ENCODE results near the gene ZIC2.

Gene ZIC2

GRCh38 chr13:99988529-99989275, 7.1 kb downstream of the ZIC2 start:
- no peak for DNase-seq

- DNase-seq = no peak
Observed at GRCh38 chr13:99989276-99990125, 7.9 kb downstream of the ZIC2 start.

DNA sequence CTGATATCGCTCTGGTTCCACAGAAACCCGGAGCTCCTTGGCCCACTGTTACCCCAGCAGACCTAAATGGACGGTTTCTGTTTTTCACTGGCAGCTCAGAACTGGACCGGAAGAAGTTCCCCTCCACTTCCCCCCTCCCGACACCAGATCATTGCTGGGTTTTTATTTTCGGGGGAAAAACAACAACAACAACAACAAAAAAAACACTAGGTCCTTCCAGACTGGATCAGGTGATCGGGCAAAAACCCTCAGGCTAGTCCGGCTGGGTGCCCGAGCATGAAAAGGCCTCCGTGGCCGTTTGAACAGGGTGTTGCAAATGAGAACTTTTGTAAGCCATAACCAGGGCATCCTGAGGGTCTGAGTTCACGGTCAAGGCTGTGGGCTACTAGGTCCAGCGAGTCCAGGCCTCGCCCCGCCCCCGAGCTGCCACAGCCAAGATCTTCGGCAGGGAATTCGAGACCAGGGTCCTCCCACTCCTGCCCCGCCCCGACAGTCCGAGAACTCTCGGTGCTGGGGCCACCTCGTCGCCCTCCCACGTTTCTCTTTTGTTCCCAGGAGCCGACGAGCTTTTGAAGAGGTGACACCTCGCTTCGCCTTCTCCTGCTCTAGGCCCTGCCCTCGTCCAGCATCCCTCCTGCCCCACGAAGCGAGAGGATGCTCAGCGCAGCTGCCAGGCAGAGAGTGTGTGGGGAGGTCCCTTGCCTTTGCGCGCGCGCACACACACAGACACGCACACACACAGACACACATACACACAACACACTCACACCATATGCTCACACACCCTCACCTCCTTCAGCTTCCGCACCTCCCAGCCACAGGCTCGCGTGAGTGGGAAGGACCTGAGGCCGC, 8.8 kb downstream of the ZIC2 start:
- DNase-seq = no peak

DNA sequence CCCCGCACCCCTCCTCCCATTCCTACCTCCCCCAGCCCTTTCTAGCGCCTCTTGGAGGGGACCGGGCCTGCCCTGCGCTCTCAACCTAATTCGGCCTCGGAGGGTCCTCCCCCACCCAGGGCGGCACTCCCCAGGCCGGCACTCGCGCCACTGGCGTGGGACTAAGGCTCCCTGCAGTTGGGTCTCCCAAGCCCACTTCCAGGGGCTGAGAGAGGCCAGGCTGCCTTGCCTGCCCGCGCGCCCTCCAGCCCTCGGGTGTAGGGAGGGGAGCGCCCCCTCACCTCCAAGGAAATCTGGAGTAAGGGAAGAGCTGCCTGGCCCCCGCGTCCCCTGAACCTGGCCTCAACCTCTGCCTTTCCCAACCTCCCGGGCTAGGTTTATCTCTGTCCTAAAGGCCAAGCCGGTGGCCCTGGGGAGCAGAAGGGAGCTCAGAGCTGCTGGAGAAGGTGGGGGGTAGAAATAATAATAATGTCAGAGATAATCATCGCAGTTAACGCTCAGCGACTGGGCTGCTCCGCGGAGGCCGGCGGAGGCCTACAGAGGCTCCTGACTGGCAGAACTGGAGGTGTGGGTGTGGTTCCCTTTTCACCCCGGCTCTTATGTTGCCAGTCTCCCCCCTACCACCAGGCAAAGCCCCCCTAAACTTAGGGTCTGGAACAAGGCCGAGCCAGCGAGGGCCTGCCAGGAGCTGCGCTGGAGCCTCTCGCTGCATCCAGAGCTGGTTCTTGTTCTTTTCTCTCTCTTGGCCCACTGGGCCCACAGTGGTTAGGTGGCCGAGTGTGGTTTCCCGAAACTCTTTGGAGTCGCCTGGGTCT, 9.6 kb downstream of the ZIC2 start:
- DNase-seq = no peak

- DNase-seq = no peak
Observed at GRCh38 chr13:99991828-99992775, 10.5 kb downstream of the ZIC2 start.

DNA sequence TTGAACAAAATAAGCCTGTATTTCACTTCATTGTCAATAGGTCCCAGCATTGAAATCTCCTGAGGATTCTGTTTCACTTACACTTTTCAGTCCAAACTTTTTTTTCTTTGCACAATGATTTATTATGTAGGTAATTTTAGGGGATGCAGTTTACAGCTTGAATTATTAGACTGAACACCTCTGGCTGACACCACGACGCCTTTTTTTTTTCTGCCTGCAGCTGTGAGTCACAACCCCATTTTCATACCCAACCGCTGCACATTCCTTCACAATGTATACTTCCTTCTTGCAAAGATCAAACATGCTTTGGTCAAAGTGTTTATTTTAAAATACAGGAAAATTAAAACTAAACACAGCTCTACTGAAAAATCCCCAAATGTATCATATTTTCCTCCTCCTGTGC, 11.4 kb downstream of the ZIC2 start:
- no peak for DNase-seq

DNA sequence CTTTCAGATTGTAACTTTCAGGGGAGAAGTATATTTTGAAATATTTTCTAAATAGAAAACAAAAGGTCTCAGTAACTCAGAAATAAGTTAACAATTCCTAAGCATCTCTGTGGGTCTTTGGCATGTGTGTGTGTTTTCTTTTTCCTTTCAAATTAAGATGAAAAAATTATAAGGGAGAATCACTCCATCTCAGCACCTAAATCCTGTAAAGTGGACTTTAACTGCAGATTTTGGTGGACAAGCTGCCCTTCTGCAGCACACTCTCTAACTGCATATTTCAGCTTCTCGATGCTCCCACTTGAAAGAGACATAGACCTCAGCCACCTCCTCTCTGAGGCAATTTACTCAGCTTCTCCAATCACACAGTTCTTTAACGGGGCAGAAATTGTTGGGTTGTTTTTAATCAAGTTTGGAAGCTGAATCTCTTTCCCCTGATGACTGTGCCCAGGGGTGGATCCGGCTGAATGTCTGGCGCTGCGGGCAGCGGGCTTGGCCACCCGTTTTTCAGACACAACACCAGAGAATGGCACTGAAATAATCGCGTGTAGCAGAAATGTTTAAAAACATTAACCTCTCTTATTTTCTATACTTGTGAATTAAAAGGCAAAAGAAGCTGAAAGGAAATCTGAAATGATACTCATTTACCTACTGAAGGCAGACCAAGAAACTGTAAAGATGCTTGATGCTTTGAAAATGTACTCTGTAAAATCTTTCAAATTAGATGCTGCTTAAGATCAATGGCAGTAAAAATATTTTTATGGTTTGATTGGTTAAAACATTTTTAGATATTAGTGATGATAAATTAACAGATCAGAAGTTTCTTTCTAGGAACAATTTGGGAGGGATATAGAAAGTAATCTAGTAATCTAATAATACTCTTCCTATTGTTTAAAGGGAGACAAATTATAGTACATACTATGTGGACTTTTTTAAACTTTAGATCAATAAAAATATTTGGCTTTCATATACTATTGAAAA, 12.4 kb downstream of the ZIC2 start:
- DNase-seq = no peak

DNA sequence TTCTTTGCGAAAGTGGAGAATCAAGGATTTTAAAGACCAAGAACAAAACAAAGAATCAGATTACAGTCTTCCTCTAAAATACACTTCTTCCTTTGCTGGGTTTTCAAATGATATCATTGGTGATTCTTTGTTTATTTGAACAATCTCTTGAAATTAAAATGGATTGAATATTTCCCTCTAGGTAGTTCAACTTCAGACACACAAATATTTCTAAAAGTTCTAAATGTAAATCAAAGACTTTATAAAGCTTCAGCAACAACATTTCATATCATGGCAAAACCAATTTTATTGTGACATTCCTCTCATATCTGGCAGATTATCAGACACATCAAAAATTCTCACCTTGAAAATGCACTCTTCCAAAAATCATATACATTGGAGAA, 13.0 kb downstream of the ZIC2 start:
- no peak for DNase-seq

GRCh38 chr13:99995104-99995588, 13.6 kb downstream of the ZIC2 start:
- no peak for DNase-seq

- peak in 1 of 2 experiments; percentile 46 for DNase-seq
Observed at GRCh38 chr13:99995589-99996380, 14.2 kb downstream of the ZIC2 start.

- no peak for DNase-seq
Observed at GRCh38 chr13:99996381-99996973, 14.9 kb downstream of the ZIC2 start.

- DNase-seq = no peak
Observed at GRCh38 chr13:99997702-99998214, 16.2 kb downstream of the ZIC2 start.

DNA sequence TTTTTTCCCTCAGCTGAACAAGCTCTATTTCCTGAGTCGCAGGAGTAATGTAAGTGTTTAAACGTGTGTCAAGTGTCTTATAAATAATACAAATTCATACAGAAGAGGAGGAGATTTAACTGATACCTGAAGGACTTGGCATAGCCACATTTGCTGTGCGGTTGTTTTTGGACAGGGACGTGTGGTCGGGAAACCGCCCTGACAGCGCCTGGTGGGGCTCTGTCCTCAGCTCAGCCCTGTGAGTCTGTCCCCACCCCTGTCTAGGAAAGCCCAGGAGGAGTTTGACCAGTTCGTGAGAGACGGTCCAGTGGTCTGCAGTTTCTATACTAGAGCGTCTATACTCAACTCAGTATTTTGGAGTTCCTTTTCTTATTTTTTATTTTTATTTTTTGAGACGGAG, 16.7 kb downstream of the ZIC2 start:
- no peak for DNase-seq

DNA sequence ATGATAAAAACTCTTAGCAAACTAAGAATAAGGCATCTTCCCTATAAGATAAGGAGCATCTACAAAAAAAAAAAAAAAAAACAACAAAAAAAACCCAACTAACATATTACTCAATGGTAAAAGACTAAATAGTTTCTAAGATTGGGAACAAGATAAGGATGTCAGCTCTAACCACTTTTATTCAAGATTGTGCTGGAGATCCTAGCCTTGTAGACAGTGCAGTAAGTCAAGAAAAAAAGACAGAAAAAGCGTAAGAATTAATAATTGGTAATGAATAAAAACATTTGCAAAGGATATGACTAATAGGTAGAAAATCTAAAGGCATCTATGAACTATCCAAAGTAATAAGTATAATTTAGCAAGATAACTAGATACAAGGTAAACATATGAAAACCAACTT, 33.0 kb downstream of the ZIC2 start:
- no peak for DNase-seq

DNA sequence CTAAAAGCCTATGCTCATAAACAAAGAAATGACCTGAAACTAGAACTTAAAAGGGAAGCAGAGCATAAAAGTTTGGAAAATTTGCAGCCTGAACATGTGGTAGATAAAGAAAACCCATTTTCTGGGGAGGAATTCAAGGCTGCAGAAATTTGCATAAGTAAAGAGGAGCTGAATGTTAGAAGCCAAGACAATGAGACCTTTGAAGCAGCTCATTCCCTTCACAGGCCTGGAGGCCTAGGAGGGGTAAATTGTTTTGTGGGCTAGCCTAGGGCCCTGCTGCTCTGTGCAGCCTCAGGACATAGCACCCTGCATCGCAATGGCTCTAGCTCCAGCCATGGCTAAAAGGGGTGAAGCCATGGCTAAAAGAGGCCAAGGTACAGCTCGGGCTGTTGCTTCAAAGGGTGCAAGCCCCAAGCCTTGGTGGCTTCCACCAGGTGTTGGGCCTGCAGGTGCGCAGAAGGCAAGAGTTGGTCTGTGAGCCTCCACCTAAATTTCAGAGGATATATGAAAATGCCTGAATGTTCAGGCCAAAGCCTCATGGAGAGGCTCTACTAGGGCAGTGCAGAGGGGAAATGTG, 38.3 kb downstream of the ZIC2 start:
- no peak for DNase-seq

DNA sequence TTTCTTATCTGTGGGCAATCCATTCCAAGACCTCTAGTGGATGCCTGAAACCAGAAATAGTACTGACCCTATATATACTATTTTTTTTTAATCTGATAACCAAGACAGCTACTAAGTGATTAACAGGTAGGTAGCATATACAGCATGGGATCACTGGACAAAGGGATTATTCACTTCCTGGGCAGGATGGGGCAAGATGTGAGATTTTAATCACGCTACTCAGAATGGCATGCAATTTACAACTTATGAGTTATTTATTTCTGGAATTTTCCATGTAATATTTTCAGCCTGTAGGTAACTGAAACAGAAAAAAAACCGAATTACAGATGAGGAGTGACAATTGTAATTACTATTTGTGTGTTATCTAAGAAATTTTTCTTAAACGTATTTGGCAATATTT, 41.2 kb downstream of the ZIC2 start:
- DNase-seq = no peak

DNA sequence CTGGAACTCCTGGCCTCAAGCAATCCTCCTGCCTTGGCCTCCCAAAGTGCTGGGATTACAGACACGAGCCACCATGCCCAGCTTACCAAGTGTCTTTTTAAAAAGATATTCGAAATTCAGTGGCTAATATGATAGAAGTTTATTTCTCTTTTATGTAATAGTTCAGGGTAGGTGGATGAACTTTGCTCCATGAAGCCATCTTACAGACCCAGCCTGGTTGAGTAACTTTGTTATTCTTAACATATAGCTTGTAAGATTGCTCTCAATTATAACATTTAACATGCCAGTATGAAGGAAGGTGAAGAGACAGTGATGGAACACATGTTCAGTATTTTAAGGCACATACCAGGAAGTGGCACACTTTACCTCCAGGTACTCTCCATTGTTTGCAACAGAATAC, 42.4 kb downstream of the ZIC2 start:
- DNase-seq = no peak

DNA sequence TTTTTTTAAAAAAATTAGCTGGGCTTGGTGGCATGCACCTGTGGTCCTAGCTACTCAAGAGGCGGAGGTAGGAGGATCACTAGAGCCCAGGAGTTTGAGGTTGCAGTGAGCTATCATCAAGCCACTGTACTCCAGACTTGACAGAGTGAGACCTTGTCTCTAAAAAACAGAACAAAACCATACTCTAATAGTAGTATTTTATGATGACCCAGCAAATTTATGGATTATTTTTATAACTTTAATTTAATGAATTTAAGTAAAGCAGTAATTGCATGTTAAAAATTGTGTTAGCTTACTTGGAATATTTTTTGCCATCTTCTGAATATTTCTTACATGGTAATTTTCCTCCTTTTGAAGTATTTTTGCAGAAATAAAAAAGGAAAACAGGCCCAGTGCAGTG, 48.3 kb downstream of the ZIC2 start:
- no peak for DNase-seq
